Caki2 (cell line): ENCODE measurements around the gene MARCOL. TPM values are rescaled to one million over a fixed set of nuclear protein-coding genes. Genes with fewer than 3 reads are reported as not detected.
A peak's percentile ranks its signal among the peaks of the same experiment; 100 is the strongest.
"Not testable (repeated sequence)": the region's sequence is repeated elsewhere in the genome, so short reads cannot be mapped to it uniquely, and the experiment has no call there.

Experiments used
- DNase-seq: peaks from one replicate; pipeline ENCODE4 v3.0.0-alpha.2; 2015; ENCODE audit warnings: low read depth
- in situ Hi-C: cut with HindIII; loops from 2 replicates; pipeline ENCODE4 v1.10.0; 2016; ENCODE audit warnings: low sequenced_read_pairs, low pct_unique_long_range_greater_than_20kb, mixed read lengths
- total RNA-seq: library from RNA; depleted of rRNA; stranded (reverse); fragments of >200 nt; shearing (Covaris generic); gene quantifications from 2 replicates; pipeline ENCODE4 v1.2.3, GENCODE V29; 2014; ENCODE audit warnings: low replicate concordance; rRNA removed

MARCOL gene
- total RNA-seq, 1 experiment from 2014 or later = not detected

- in situ Hi-C loops = no loop called here
- no peak for DNase-seq
These were observed 17.1 kb downstream of the MARCOL start for GRCh38 chr5:148255456-148255855.

DNA sequence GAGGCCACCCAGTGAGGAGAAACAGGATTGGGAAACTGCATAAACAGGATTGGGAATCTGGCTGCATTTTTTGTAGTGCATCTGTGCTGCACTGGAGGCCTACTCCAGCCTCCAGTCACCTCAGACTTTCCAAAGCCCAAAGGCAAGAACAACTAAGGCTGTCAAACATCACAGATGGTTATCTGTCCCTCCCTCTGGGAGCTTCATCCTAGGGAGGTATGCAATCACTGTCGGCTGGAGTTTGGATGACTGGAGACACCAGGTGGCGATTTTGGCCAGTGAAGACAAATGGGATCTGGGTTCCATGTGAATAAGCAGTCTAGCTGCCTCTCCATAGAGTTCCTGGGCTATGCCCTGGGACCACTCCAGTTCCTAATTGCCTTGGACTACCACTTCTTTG, 21.0 kb downstream of the MARCOL start:
- in situ Hi-C loops = no loop called here
- DNase-seq = no peak

DNA sequence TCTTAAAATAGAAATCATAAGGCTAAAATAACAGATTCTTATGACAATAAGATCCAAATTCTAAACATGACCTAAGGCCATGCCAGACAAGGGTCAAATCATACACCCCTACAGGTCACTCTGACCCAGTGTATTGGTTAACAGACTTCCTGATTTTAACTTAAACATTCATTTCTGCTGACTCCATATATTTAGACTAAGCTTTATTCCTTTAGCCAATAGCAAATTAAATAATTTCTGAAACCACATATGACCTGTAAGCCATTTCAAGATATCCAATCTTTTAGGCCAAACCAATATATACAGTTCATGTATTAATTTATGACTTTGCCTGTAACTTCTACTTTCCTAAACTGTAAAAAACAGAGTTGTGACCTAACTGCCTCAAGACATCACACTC, 22.9 kb downstream of the MARCOL start:
- in situ Hi-C loops = no loop called here
- DNase-seq = no peak

GRCh38 chr5:148267962-148268361, 29.6 kb downstream of the MARCOL start:
- in situ Hi-C loops = no loop called here
- DNase-seq = peak; percentile 46

GRCh38 chr5:148268566-148268965, 30.2 kb downstream of the MARCOL start, which contains the start of gene SPINK13:
Gene SPINK13, plus strand, starts transcription at chr5:148268794. Its CDS starts 1,279 bp downstream, at chr5:148270073.
- in situ Hi-C loops = no loop called here
- DNase-seq = peak; percentile 63

DNA sequence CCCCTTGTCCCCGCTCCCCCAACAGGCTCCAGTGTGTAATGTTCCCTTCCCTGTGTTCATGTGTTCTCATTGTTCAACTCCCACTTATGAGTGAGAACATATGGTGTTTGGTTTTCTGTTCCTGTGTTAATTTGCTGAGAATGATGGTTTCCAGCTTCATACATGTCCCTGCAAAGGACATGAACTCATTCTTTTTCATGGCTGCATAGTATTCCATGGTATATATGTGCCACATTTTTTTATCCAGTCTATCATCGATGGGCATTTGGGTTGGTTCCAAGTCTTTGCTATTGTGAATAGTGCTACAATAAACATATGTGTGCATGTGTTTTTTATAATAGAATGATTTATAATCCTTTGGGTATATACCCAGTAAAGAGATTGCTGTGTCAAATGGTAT, 36.8 kb downstream of the MARCOL start:
- in situ Hi-C loops = not testable (repeated sequence)

GRCh38 chr5:148280893-148281292, 42.6 kb downstream of the MARCOL start:
- DNase-seq, in situ Hi-C loops: not testable (repeated sequence)

More for the DNA sequence above, 36.8 kb downstream of the MARCOL start:
- not testable (repeated sequence) for DNase-seq

DNA sequence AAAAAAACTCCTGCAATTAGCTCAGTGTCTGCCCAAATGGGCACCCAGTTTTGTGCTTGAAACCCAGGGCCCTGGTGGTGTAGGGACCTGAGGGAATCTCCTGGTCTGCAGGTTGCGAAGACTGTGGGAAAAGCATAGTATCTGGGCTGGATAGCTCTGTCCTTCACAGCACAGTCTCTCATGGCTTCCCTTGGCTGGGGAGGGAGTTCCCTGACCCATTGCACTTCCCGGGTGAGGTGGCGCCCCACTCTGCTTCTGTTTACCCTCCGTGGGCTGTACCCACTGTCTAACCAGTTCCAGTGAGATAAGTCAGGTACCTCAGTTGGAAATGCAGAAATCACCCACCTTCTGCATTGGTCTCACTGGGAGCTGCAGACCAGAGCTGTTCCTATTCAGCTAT, 43.0 kb downstream of the MARCOL start:
- in situ Hi-C loops = not testable (repeated sequence)

GRCh38 chr5:148290271-148291195, 52.2 kb downstream of the MARCOL start:
- in situ Hi-C loops = no loop called here
- DNase-seq = no peak

More for the DNA sequence above, 43.0 kb downstream of the MARCOL start:
- not testable (repeated sequence) for DNase-seq

Other genes starting within 250 kb of the MARCOL start
- gene SPINK5, start 174.5 kb upstream of the MARCOL start, total RNA-seq = 0.95 TPM in 1 of 2 replicates, not detected in the other
- gene SPINK14, start 70.0 kb upstream of the MARCOL start, total RNA-seq = not detected in 2 replicates
- gene SPINK6, start 35.5 kb upstream of the MARCOL start, total RNA-seq = not detected in 2 replicates
- gene SPINK13, start 30.3 kb downstream of the MARCOL start, total RNA-seq = 0.14 and 1.3 TPM in 2 replicates
- not detected in 2 replicates for gene SPINK7, start 73.9 kb downstream of the MARCOL start, total RNA-seq
- not detected in 2 replicates for gene SPINK9, start 97.0 kb downstream of the MARCOL start, total RNA-seq
- 25.7 and 35.2 TPM in 2 replicates for gene FBXO38, start 145.4 kb downstream of the MARCOL start, total RNA-seq